ENCODE measurements around the gene ISCU.

The ISCU gene

GRCh38 chr12:108563804-108564151 is 1.4 kb downstream of the ISCU start:
- no peak for DNase-seq (ENCODE audit: low read depth, low spot score)
- in situ Hi-C loops (cut with HindIII; ENCODE audit: low sequenced_read_pairs) = no loop called here
- H3K4me3 ChIP-seq (ENCODE audit: low read depth, low read length) = no peak overlapping the region
- TF ChIP-seq, protein P1, sequence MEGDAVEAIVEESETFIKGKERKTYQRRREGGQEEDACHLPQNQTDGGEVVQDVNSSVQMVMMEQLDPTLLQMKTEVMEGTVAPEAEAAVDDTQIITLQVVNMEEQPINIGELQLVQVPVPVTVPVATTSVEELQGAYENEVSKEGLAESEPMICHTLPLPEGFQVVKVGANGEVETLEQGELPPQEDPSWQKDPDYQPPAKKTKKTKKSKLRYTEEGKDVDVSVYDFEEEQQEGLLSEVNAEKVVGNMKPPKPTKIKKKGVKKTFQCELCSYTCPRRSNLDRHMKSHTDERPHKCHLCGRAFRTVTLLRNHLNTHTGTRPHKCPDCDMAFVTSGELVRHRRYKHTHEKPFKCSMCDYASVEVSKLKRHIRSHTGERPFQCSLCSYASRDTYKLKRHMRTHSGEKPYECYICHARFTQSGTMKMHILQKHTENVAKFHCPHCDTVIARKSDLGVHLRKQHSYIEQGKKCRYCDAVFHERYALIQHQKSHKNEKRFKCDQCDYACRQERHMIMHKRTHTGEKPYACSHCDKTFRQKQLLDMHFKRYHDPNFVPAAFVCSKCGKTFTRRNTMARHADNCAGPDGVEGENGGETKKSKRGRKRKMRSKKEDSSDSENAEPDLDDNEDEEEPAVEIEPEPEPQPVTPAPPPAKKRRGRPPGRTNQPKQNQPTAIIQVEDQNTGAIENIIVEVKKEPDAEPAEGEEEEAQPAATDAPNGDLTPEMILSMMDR (IDR thresholded peaks at IDR 0.05; ENCODE audit: low read depth, low read length) = no peak

DNA sequence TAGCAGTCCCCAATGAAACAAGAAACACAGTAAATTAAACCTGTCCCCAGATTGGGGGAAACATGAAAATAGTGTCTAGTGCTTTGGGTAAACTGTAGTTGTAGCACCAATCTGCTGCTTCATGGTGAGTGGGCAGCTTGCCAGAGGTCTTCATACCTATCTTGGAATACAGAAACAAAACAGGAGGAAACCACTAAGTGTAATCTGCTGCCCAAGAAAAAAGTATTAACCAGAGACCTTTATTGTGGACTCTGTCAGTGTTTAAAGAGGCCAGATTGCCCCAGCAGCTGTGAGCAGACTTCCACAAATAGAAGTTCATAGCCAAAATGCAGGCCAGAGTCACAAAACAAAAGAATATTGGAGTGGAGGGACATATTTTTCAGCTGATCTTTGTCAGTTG is 2.3 kb downstream of the ISCU start:
- in situ Hi-C loops (cut with HindIII; ENCODE audit: low sequenced_read_pairs) = no loop called here
- H3K4me3 ChIP-seq (ENCODE audit: low read depth, low read length) = no peak overlapping the region
- TF ChIP-seq, protein P1 (IDR thresholded peaks at IDR 0.05; ENCODE audit: low read depth, low read length) = no peak
- no peak for DNase-seq (ENCODE audit: low read depth, low spot score)

- TF ChIP-seq, protein P1 (IDR thresholded peaks at IDR 0.05; ENCODE audit: low read depth, low read length) = no peak
- DNase-seq (ENCODE audit: low read depth, low spot score) = no peak
- in situ Hi-C loops (cut with HindIII; ENCODE audit: low sequenced_read_pairs) = no loop called here
- H3K4me3 ChIP-seq (ENCODE audit: low read depth, low read length) = no peak overlapping the region
Observed at GRCh38 chr12:108565146-108565545, 2.8 kb downstream of the ISCU start.

GRCh38 chr12:108565976-108566375 is 3.6 kb downstream of the ISCU start:
- peak; percentile 68 for DNase-seq (ENCODE audit: low read depth, low spot score)
- TF ChIP-seq, protein P1 (IDR thresholded peaks at IDR 0.05; ENCODE audit: low read depth, low read length) = no peak
- H3K4me3 ChIP-seq (ENCODE audit: low read depth, low read length) = no peak overlapping the region
- in situ Hi-C loops (cut with HindIII; ENCODE audit: low sequenced_read_pairs) = no loop called here

DNA sequence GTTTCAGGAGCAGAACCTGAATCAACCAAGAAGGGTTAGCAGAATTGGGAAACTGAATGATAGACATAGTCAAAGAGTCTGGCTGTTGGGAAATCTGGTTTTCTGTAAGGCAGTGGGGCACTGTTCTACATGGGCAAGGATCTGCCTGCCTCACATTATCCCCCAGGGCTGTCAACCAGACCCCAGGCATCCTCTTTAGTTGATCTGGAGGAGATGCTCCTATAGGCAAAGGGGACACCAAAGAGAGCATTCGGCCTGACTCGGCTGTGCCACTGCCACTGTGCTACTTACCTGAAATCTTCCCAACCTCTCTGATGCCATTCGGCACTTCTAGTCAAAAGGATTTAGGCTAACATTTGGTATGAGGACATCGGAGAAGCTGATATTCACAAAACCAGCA is 4.1 kb downstream of the ISCU start:
- DNase-seq (ENCODE audit: low read depth, low spot score) = no peak
- TF ChIP-seq, protein P1 (IDR thresholded peaks at IDR 0.05; ENCODE audit: low read depth, low read length) = no peak
- in situ Hi-C loops (cut with HindIII; ENCODE audit: low sequenced_read_pairs) = no loop called here

DNA sequence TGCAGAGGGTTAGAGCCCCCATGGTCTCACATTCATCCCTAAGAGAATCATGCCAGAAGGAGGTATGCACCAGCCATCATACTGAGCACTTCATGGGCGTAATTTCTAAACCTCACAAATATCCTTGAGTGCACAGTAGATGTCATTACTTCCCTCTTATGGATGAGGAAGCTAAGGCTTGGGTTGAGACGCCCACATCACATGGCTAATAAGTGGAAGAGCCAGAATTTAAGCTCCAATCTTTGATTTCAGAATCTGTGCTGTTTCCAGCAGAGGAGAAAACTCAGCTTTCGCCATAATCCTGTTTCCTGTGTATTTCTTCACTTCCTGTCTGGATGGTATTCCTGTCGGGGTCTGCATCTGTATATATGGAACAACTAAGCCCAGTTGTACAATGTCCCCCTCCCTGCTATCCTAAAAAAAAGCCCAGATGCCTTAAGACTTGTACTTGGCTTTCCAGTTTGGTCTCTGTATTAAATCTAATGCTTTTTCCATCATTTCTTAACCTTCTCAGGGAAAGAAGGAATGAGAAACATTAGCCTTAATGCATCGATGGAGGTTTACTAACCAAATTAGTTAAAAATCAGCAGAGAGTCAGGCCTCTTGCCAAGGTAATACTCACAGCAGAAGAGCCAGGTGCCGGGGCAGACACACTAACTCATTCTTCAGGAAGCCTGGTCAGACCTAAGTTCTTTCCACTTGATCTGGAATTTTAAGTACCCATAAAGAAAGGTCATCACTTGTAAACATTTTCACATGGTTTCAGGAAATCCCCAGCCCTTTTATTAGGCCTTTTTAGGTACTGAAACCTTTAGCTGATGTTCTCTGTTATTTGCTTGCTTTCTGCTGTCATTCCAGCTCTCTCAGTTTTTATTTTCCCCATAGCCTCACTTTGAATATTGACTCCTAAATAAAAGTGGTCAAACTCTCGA is 5.3 kb downstream of the ISCU start:
- peak; percentile 36 for DNase-seq (ENCODE audit: low read depth, low spot score)
- in situ Hi-C loops (cut with HindIII; ENCODE audit: low sequenced_read_pairs) = no loop called here
- no peak overlapping the region for H3K4me3 ChIP-seq (ENCODE audit: low read depth, low read length)
- TF ChIP-seq, protein P1 (IDR thresholded peaks at IDR 0.05; ENCODE audit: low read depth, low read length) = no peak

More for the DNA sequence above, 4.1 kb downstream of the ISCU start:
- H3K4me3 ChIP-seq (ENCODE audit: low read depth, low read length) = no peak overlapping the region
